ENCODE data around the gene HBS1L.

The HBS1L gene

DNA sequence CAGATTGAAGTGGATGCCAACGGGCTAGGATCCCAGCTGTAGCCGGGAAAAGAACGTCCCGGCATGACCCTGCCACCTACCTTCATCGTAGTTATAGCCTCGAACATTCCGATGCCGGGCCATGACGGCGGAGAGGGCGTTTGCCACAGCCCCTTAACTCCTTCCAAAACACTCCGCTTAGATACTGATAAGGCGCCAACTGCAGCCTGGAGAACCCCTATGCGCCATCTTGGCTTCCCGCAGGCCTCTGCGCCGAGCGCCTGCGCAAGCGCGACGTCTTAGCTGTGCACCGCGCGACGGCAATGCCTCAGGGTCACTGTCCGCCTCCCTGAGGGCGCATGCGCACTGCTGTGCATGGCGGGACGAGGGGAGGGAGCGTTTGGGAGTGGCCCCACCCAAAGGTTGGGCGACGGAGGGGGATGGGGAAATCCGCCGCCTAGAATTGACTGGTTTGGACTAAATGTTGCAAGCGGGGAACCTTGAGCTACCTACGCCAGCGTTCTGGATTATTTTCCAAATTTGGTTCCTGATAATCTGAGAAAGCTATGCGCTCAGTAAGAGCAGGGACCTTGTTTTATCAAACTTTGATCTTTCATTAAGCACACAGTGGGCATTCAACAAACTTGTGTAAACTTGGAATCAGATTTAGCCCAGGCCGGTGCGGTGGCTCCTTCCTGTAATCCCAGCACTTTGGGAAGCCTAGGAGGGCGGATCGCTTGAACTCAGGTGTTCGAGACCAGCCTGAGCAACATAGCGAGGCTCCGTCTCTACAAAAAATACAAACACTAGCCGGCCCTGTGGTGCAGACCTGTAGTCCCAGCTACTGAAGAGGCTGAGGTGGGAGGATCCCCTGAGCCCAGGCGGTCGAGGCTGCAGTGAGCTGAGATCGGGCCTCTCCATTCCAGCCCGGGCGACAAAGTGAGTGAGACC, at the start of gene HBS1L:
Gene HBS1L (minus strand): TSS at position 254 of the 930 bp plus-strand sequence. CDS start 131 bp downstream, at position 123.
- peak; percentile 96 for DNase-seq

DNA sequence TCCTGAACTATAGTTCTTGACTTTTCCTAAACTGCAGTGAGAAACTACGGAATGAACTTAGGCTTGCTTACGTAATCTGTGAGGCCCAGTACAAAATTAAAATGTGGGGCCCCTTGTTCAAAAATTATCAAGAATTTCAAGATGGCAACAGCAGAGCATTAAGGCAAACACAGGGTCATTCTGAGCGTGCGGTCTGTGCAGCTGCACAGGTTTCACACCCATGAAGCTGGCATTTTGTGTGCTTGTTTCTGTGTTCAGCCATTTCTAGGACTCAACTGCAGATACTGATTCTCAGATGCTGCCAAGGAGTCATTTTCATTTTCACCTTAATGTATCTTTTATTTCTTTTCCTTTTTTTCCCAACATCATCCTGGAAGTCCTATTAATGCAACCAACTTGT, 49.6 kb upstream of the HBS1L start:
- no peak for DNase-seq

DNA sequence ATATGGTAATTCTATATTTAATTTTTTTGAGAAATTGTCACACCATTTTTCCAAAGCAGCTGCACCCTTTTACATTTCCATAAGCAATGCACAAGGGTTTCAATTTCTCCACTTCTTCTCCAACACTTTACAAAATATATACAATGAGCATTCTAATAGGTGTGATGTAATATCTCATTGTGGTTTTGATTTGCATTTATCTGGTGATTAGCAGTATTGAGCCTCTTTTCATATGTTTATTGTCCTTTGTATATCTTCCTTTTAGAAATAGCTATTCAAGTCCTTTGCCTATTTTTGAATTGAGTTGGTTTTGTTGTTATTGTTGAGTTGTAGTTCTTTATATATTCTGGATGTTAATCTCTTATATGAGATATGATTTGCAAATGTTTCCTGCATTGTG, 47.6 kb upstream of the HBS1L start:
- no peak for DNase-seq

DNA sequence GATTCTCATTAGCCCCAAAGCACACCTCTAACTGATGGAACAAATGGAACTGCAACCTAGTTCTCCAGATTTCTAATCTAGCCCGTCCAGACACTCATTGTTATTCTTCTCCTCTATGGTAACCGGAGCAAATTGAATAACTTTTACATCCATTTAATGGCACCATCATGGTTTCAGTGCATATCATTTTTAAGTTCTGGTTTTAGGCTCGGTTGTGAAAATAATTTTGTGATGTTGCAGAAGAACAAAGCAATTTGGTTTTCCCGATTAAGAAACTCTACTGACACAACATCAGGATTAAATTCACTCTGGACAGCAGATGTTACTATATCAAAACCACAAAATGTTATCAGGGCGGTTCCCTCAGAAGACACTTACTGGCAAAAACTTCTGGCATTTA, 42.5 kb upstream of the HBS1L start:
- DNase-seq, result no peak

DNA sequence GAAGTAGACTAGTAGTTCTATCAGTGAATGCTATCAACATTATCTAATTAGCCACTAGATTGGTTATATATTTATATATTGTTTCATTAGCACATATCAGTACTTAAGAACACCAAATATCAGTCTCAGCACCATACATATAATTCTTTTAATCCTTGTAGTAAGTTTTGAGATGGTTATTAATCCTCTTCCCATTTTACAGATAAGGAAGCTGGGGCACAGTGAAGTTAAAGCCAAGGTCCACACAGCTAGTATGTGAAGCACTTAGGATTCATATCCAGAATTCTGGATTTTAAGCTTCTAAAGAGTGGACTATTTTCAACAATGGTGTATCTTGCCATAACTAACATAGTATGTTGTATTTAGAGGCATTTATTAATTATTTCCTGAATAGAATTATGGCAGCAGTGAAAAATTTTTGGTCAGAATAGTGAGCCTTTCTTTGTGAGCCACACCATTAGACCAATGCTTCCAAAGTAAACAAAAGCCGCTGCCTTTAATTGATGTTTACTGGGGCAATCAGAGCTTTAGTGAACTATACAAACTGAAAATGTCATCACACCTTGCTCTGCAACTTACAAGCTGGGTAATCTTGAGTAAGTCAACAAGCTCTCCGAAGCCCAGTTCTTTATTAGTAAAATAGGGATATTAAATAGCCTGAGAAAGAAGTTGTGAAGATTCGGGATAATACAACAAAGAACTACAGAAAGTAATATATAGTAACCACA, 41.9 kb upstream of the HBS1L start:
- no peak for DNase-seq

DNA sequence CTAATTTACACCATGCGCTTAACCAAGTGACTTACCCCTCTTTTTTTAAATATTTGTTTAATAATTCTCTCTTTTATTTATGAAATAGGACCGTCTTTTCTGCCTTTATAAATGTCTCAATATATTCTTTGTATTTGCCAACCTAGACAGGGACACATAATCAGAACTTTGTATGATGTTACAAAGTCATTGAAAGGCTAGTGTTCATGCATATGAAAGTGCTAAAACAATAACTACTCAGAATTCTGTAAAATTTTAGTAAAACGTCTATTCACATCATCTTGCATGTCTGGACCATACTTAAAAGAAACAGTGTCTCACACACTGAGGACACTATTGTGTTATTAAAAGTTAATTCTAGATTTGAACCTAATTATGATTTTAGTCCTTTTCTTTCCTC, 41.1 kb upstream of the HBS1L start:
- no peak for DNase-seq

DNA sequence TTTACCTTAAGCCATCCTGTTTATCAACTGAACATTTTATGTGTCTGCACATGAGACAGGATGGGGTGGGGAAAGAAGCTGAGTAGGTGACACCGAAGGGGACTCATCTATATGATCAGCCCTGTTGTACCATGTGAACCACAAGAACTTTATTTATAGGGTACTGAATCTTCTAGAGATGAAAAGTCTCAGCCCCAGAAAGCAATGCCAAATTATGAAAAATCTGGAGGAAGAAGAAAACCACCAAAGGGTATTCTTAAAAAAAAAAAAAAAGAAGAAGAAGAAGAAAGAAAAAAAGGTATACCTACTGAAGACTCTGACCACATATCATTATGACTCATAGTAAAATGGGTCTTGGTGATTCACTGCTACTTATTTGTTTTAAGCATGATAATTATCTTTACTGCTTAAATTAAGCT, 39.8 kb upstream of the HBS1L start:
- DNase-seq, result peak; percentile 30

DNA sequence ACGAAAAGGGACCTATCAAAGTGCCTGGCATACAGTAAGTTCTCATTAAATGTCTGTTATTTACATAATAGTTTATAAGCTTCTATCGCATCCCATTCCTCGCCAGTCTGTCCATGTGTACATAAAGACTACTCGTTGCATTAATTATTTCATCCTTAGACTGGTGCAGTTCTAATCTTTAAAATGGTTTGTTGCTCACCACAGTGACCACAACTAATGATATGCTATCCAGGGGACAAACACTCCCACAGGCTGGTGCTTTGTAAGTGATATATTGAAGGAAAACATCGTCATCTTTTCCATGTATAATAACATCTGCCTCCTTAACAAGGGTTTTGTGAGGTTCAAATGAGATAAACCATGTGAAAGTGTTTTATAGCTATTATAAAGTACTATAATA, 39.0 kb upstream of the HBS1L start:
- DNase-seq, result no peak

DNA sequence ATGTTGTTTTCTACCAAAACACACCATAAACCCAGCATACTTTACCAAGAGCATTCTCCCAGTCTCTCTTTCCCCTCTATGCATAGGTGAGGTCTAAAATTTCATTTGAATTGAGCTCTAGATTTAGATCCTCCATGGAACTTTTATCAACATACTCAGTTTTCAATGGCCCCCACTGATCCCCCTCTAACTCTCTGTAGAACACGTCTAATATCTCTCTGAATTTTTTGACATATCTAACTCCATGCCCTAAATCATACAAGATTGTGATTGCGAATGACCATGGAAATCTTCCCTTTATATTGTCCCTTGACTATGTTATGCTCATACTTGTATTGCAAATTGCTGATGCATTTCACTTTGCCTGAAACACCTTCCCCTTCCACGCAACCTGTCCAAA, 38.1 kb upstream of the HBS1L start:
- no peak for DNase-seq

DNA sequence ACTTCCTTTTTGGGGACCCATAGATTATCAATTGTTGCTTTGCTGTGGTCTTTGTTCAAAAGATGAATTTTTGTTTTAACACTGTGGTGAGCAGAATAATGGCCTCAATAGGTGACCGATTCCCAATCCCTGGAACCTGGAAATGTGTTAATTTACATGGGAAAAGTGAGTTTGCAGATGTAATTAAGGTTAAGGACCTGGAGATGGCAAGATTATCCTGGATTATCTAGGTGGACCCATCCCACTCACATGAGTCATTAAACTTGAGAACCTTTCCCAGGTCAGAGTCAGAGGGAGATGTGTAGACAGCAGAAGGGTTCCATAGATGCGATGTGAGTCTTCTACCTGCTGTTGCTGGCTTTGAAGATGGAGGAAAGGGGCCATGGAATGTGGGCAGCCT, 36.2 kb upstream of the HBS1L start:
- DNase-seq, result no peak

DNA sequence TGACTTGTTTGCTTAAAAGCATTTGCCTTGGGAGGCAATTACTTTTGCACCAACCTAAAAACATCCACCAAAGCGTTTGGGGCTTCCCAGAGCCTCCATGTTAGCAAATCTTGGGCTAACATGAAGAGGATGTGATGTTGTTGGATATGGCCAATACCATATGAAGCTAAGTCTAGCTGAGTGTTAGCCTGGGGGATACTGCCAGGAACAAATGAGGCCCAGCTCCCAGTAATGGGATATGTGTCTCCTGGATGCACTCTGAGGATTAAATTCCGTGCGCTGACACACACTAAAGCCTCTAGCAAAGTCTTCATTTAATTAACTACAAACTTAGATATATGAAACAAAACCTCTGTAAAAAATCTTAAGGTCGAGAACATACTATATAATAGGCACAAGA, 35.3 kb upstream of the HBS1L start:
- no peak for DNase-seq

DNA sequence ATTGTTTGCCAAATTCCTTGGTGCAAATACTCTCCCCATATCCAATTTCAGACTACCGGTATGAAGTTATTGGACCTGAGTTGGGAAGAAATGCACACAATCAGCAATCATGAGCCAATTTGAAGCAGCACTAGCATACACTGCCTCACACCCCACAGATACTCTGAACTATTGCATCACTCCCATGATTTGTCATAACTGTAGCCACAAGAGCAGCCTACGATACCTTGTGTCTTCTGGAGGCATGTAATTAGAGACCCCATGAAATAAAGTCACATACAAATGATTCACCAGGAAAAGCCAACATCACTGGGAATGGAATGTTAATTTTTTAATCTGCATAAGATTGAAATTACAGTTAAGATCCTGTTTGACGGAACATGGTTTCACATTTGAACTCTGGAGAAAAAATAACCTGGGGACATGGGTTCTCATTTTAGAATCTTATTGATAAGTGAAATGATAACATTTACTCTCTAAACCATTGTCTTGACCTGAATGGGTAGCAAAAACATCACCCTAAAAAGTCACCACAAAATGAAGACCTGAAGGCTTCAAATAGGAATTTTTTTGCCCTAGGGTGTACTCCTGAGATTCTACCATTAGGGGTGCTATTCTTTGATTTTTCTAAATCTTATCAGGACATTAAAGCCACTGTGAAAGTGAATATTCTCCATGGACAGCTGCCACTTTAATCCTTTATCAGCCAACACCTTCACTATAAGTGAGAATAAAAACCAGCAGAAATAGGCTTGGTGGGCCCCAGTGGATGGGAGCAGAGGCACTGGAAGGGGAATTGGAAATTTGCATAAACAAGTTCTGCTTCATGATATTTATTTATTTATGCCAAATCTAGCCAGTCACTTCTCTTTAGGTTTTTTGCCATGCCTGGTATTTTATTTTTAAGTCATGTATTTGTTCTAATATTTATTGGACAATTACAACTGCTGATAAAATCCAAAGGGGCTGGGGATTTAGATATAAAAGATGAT, 34.5 kb upstream of the HBS1L start:
- peak; percentile 33 for DNase-seq

DNA sequence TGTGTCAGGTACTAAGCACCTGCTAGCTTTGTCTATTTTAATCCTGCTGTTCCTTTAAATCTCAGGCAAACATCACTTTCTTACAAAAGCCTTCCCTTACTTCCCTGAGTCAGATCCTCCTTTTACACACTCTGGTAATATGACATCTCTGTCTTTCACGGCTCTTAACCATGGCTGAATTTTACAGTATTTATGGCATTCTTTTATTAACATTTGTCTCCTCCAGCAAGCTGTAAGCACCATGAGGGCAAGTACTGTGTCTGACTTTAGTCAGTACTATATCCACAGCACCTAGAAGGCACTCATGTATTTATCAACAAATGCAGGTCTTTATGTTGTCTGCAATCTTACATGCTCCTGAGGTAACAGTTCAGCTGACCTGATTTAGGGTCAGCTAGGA, 33.7 kb upstream of the HBS1L start:
- no peak for DNase-seq

DNA sequence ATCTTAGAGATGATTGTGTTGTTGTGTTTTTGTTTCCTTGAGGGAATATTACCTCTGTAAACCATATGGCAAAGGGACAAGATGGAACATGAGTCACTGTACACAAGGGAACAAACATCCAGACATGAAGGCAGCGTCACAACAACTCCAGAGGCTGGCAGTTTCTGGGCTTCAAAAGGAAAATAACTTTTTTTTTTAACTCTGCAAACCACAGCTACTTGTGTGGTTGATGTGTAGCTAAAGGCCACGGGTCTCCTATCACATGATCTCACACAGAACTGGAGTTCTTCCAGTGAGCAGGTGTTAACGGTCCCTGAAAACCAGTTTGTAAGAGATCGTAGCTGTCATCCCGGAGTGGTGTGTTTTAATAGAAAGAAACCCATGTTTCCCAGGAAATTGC, 33.2 kb upstream of the HBS1L start:
- DNase-seq, result peak; percentile 23

DNA sequence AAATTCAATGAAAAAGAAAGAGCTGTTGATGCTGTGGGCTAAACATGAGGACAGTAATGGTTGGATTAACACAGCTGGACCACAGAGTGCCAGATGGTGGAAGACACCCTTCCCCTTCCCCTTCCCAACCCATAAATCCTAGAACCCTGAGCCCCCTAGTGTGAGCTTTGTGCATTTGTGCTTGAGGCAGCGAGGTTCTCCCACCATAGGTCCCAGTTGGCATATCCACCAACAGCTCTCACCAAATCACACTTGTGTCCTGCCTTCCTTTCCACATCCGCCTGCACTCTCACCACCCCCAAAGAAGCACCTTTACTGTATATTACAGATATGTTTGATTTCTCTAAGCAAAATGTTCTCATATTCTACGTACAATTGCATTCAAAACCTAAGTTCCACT, 32.8 kb upstream of the HBS1L start:
- no peak for DNase-seq

DNA sequence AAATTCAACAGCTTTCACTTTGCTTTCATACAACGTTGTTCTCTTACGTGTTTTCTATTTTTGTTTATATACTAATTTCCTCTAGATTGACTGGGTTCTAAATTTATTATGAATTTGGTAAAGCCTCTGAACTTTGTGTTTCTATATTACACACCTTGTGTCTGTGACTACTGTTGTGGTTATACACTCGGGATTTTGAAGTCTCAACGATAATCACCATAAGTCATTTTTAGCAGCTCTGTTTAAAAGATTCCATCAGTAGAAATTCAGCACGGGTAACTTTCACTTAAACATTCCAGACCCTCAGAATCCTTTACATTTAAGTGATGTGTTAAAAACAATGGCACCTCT, 31.8 kb upstream of the HBS1L start:
- DNase-seq, result no peak

DNA sequence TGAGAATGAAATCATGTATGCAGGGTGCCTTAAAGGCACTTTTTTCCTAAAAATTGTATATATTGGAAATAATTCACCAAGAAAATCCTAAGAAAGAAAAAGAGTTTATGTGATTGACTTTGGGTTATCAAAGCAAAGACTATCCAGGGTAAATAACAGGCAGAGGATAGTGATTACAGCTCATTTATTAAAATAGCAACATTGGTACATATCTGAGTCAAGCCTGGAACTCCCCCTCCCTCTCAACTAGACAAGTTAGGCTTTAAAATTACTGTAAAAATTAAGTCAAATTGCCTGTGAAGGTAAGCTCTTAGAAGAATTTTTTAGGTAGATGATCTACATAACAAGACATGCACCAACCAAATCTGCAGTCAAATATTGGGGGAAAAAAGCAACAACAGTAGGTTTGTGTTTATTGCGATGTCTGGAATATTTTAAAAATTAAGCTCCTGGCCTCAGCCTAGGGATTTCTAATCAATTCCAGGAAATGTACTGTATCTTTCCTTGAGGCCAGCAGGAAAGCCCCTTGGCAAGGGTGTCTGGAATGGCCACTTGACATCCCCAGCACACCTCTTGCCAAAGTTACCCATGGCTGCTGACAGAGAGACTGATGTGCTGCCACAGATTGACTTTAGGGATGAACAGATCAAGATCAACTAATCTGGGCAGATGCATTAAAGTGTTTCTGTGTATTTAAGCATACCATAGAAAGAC, 31.2 kb upstream of the HBS1L start:
- no peak for DNase-seq

DNA sequence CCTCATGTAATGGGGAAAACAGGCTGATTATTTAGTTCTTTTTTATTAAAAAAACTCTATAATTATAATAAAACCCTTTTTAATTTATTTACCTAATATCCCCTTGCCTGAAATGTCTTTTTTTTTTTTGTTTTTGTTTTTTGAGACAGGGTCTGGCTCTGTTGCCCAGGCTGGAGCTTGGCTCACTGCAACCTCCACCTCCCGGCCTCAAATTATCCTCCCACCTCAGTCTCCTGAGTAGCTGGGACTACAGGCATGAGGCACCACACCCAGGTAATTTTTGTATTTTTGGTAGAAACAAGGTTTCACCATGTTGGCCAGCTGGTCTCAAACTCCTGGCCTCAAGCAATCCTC, 30.3 kb upstream of the HBS1L start:
- DNase-seq, result no peak

DNA sequence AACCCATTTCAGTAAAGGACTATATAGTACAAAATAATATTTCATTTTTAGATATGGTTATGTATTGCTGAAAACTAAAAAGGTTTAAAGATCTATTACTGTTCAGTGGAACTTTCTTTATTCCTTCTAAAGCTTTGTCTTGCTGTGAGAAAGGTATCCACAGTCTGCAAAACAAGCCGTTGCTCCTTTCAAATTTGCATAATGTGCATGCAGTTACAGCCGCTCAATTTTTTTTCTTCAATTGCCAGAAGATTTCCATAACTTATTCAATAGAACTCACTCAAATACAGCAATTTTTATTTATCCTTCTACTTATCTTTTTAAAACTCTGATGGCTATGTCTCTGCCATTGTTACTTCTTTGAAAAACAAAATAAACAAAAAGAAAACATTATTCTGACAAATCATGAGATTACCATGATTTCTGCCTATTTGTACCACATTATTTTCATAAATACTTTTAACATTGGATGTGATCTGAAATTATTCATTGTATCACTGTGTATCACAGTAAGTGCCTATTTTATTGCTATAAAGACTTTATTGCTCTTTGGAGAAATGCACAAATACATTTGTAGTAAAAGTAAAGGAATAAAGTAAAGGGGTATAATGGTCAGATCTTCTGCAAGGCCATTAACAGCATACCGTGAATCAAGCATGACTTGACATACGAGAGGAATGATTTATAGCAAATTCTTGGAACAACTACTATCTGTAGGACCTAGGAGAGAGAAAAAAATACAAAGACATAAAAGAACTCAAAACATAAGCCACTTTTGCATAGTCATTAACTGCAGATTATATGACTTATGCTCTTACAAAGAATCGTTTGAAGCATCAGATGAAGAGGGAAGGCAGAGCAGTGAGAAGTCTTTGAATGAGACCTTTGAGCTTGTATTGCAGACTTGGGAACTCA, 29.6 kb upstream of the HBS1L start:
- no peak for DNase-seq

DNA sequence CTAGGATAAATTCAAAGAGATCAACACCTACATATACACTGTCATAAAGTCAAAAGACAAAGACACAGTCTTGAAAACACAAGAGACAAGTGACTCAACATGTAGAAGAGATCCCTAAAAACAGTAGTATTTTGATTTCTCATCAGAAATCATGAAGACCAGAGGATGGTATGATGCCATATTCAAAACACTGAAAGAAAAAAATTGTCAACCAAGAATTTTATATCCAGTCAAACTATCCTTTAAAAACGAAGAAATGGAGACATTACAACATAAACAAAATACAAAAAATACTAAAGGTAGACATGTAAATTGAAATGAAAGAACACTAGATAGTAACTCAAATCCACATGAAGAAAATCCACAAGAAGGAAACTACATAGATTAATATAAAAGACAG, 27.3 kb upstream of the HBS1L start:
- no peak for DNase-seq

DNA sequence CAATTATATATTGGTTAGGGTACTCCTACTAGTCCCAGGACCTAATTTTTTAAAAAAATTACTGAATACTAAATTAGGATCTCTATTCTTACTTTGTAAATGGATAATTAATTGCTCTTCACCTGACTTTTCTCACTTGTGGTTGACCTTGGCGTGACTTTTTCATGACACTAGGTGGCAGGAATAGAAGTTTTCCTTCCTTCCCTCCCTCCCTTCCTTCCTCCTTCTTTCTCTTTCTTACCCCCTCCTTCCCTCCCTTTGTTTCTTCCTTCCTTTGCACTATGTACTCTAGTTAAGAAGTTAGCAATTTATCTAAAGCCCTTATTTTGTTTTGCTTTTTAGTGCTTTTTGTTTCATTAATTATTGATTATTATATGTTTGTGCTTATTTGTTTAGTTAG, 20.4 kb upstream of the HBS1L start:
- DNase-seq, result no peak

All from activated naive CD4-positive, alpha-beta T cell treated with anti-CD3 and anti-CD28 coated beads, Interleukin-2, amount 50 U/mL, for 16 hours (primary cell).